ENCODE measurements around the gene SMIM38. TPM values are rescaled to one million over a fixed set of nuclear protein-coding genes. Genes with fewer than 3 reads are reported as not detected.

The SMIM38 gene
- total RNA-seq, 1 donor from 2014 or later = 0.12 TPM

GRCh38 chr11:69109101-69109500 is 46.6 kb upstream of the SMIM38 start:
- peak; percentile 55 for DNase-seq (ENCODE audit: low spot score)
- no peak overlapping the region for H3K4me3 Mint-ChIP-seq (ENCODE audit: unreplicated experiment)
- no peak for TF ChIP-seq CTCF (IDR thresholded peaks at IDR 0.05)
- peaks cover 10% of the 10 kb centered on the region for H3K27me3 Mint-ChIP-seq (ENCODE audit: low read depth)
- peaks cover 7% of the 10 kb centered on the region for H3K9me3 Mint-ChIP-seq (ENCODE audit: low read depth)
- no peaks in the 10 kb centered on the region for H3K4me1 Mint-ChIP-seq (ENCODE audit: low read depth)
- no peak overlapping the region for H3K27ac Mint-ChIP-seq (ENCODE audit: unreplicated experiment)
- H3K36me3 Mint-ChIP-seq (ENCODE audit: low read depth) = peaks cover 10% of the 10 kb centered on the region

- Mint-ChIP-seq H3K4me3 (ENCODE audit: unreplicated experiment) (no peak overlapping the region), H3K4me1 (ENCODE audit: low read depth) (no peaks in the 10 kb centered on the region), H3K27me3 (ENCODE audit: low read depth) (peaks cover 10% of the 10 kb centered on the region), H3K27ac (ENCODE audit: unreplicated experiment) (no peak overlapping the region), H3K36me3 (ENCODE audit: low read depth) (peaks cover 10% of the 10 kb centered on the region), H3K9me3 (ENCODE audit: low read depth) (peaks cover 7% of the 10 kb centered on the region)
- TF ChIP-seq CTCF (IDR thresholded peaks at IDR 0.05) = no peak
- no peak for DNase-seq (ENCODE audit: low spot score)
Measured at GRCh38 chr11:69110451-69110850, 45.3 kb upstream of the SMIM38 start.

GRCh38 chr11:69111624-69112542 is 43.9 kb upstream of the SMIM38 start:
- peak; percentile 54 for DNase-seq (ENCODE audit: low spot score)
- Mint-ChIP-seq H3K27ac (ENCODE audit: unreplicated experiment) (no peak overlapping the region), H3K9me3 (ENCODE audit: low read depth) (peaks cover 7% of the 10 kb centered on the region), H3K4me3 (ENCODE audit: unreplicated experiment) (no peak overlapping the region), H3K4me1 (ENCODE audit: low read depth) (no peaks in the 10 kb centered on the region), H3K27me3 (ENCODE audit: low read depth) (peaks cover 10% of the 10 kb centered on the region), H3K36me3 (ENCODE audit: low read depth) (peaks cover 10% of the 10 kb centered on the region)
- no peak for TF ChIP-seq CTCF (IDR thresholded peaks at IDR 0.05)

- H3K9me3 Mint-ChIP-seq (ENCODE audit: low read depth) = peaks cover 7% of the 10 kb centered on the region
- no peaks in the 10 kb centered on the region for H3K4me1 Mint-ChIP-seq (ENCODE audit: low read depth)
- H3K27ac Mint-ChIP-seq (ENCODE audit: unreplicated experiment) = no peak overlapping the region
- DNase-seq (ENCODE audit: low spot score) = peak; percentile 62
- no peak overlapping the region for H3K4me3 Mint-ChIP-seq (ENCODE audit: unreplicated experiment)
- H3K27me3 Mint-ChIP-seq (ENCODE audit: low read depth) = peaks cover 10% of the 10 kb centered on the region
- peaks cover 8% of the 10 kb centered on the region for H3K36me3 Mint-ChIP-seq (ENCODE audit: low read depth)
- no peak for TF ChIP-seq CTCF (IDR thresholded peaks at IDR 0.05)
Measured at GRCh38 chr11:69113226-69113625, 42.5 kb upstream of the SMIM38 start.

GRCh38 chr11:69113646-69114340 is 41.9 kb upstream of the SMIM38 start:
- peaks cover 7% of the 10 kb centered on the region for H3K36me3 Mint-ChIP-seq (ENCODE audit: low read depth)
- H3K4me1 Mint-ChIP-seq (ENCODE audit: low read depth) = no peaks in the 10 kb centered on the region
- TF ChIP-seq CTCF (IDR thresholded peaks at IDR 0.05) = no peak
- DNase-seq (ENCODE audit: low spot score) = peak; percentile 57
- peaks cover 7% of the 10 kb centered on the region for H3K9me3 Mint-ChIP-seq (ENCODE audit: low read depth)
- H3K27me3 Mint-ChIP-seq (ENCODE audit: low read depth) = peaks cover 10% of the 10 kb centered on the region
- H3K4me3 Mint-ChIP-seq (ENCODE audit: unreplicated experiment) = no peak overlapping the region
- no peak overlapping the region for H3K27ac Mint-ChIP-seq (ENCODE audit: unreplicated experiment)

Measured in chondrocyte (in vitro differentiated cells).